K562 (cell line): ENCODE data around the gene PIGQ. TPM values are rescaled to one million over a fixed set of nuclear protein-coding genes. Genes with fewer than 3 reads are reported as not detected.

Experiments used
- ATAC-seq: fragments of 200-7000 bp; cut with Tn5 transposase; 3 replicates; pipeline ENCODE4 v1.9.1; 2020; ENCODE audit warnings: moderate library complexity
- BruUV-seq: library from RNA; stranded (reverse); fragments of 400-500 nt; replicated peaks from 2 replicates; lab custom pipeline; 2021; lab: Mats Ljungman, UMichigan
- CTCF ChIA-PET: fragments of 300-600 bp; formaldehyde crosslinking; extraction: SDS; loops from one replicate; lab custom pipeline; 2021; ENCODE audit warnings: low intra/inter-chr PET ratio; lab: Yijun Ruan, JAX
- POLR2A ChIA-PET: fragments of 300-600, 350-650 bp; sonication (Branson Sonifier 250); formaldehyde crosslinking; extraction: SDS; loops from one replicate; lab custom pipeline; 2021; ENCODE audit warnings: antibody characterized with exemption, inconsistent platforms; lab: Yijun Ruan, JAX
- DNase-seq, 4 experiments: peaks; one replicate each; pipeline versions ENCODE4 v3.0.0 to v3.0.0-alpha.2; 2011 to 2018; ENCODE audit warnings: low spot score in 3 of 4, mixed read lengths in 3 of 4; ENCODE audit errors: extremely low read depth in 1 of 4
- FAIRE-seq: peaks from 2 replicates; lab custom pipeline; 2011; peaks lifted over from hg19 to GRCh38; lab: Jason Lieb, UNC
- H2AFZ ChIP-seq: 2 replicates; pipeline ENCODE4 v1.6.0; 2011; ENCODE audit warnings: low read depth, low read length, control low read depth, inconsistent platforms
- H3K27ac ChIP-seq: fragments of 200-600 bp; 3 replicates; pipeline ENCODE4 v1.8.0; 2011; ENCODE audit warnings: low read depth, mild to moderate bottlenecking, control low read depth, inconsistent platforms, low read length, moderate library complexity, mixed read lengths; ENCODE audit errors: extremely low read depth
- H3K27me3 ChIP-seq, 2 experiments: fragments of 300-600 bp in 1 of 2; 2 replicates in 1 of 2; 3 replicates in 1 of 2; pipeline versions ENCODE4 v1.6.0 to v1.8.0; 2011; ENCODE audit warnings: inconsistent platforms in 2 of 2, low read length in 2 of 2, mild to moderate bottlenecking in 1 of 2, mixed read lengths in 1 of 2, moderate library complexity in 1 of 2; ENCODE audit not compliant: control insufficient read depth in 2 of 2, insufficient read depth in 2 of 2
- H3K36me3 ChIP-seq: fragments of 300-600 bp; 3 replicates; pipeline ENCODE4 v1.8.0; 2011; ENCODE audit warnings: mild to moderate bottlenecking, low read length, inconsistent platforms; ENCODE audit not compliant: control insufficient read depth, insufficient read depth
- H3K4me1 ChIP-seq, 2 experiments: fragments of 200-600 bp in 1 of 2; replicated peaks in 1 of 2; 2 replicates in 1 of 2; 3 replicates in 1 of 2; pipeline versions ENCODE4 v1.5.1 to v1.8.0; 2011; ENCODE audit warnings: inconsistent platforms in 2 of 2, low read length in 2 of 2, mild to moderate bottlenecking in 1 of 2, mixed read lengths in 1 of 2, moderate library complexity in 1 of 2; ENCODE audit not compliant: control insufficient read depth in 2 of 2, insufficient read depth in 2 of 2
- H3K4me2 ChIP-seq: 2 replicates; pipeline ENCODE4 v1.6.1; 2011; ENCODE audit warnings: low read length, control low read depth, inconsistent platforms, mixed read lengths; ENCODE audit not compliant: insufficient read depth
- H3K4me3 ChIP-seq: fragments of 200-600 bp; sonication (generic), shearing (Covaris generic); 2 replicates; pipeline ENCODE4 v1.5.1; 2016; ENCODE audit warnings: control low read depth, inconsistent platforms
- H3K79me2 ChIP-seq: fragments of 200-600 bp; 3 replicates; pipeline ENCODE4 v1.8.0; 2011; ENCODE audit warnings: low read length, inconsistent platforms; ENCODE audit not compliant: control insufficient read depth, insufficient read depth
- H3K9ac ChIP-seq, 2 experiments: 2 replicates each; pipeline versions ENCODE4 v1.6.0 to v1.6.1; 2011; ENCODE audit warnings: low read depth in 2 of 2, low read length in 2 of 2, control low read depth in 1 of 2, inconsistent platforms in 1 of 2, mild to moderate bottlenecking in 1 of 2, mixed read lengths in 1 of 2; ENCODE audit not compliant: insufficient read depth in 1 of 2
- H3K9me1 ChIP-seq: one replicate; pipeline ENCODE4 v1.6.0; 2011; ENCODE audit warnings: inconsistent platforms, mild to moderate bottlenecking, low read length, moderate library complexity; ENCODE audit not compliant: control insufficient read depth, insufficient read depth
- H3K9me3 ChIP-seq: replicated peaks from 2 replicates; pipeline ENCODE4 v1.5.1; 2011; ENCODE audit warnings: low read depth, low read length, inconsistent platforms; ENCODE audit not compliant: control insufficient read depth, insufficient read depth
- H4K20me1 ChIP-seq: replicated peaks from 2 replicates; pipeline ENCODE4 v1.6.1; 2011; ENCODE audit warnings: low read length, inconsistent platforms, mixed read lengths; ENCODE audit not compliant: control insufficient read depth, insufficient read depth
- EZH2 ChIP-seq: IDR thresholded peaks from 2 replicates; pipeline ENCODE4 v1.6.1; 2012; ENCODE audit warnings: low read depth, mild to moderate bottlenecking, inconsistent platforms, low read length, borderline replicate concordance
- MEF2A ChIP-seq: IDR thresholded peaks from 2 replicates; pipeline ENCODE4 v1.6.1; 2011; ENCODE audit warnings: low read depth, mild to moderate bottlenecking, low read length, moderate library complexity; ENCODE audit not compliant: control insufficient read depth
- SMARCE1 ChIP-seq: fragments of 450-650 bp; IDR thresholded peaks from 2 replicates; pipeline ENCODE4 v1.7.1; 2016; ENCODE audit warnings: mild to moderate bottlenecking
- SRF ChIP-seq, 2 experiments: fragments of 250-450, 450-650 bp in 1 of 2; sonication (Bioruptor Pico) in 1 of 2; sonication (generic) in 1 of 2; formaldehyde crosslinking; IDR thresholded peaks; 2 replicates each; pipeline versions ENCODE4 v1.5.0 to v1.5.1; 2020 to 2022; ENCODE audit warnings: mild to moderate bottlenecking in 1 of 2, missing genetic modification reagents in 1 of 2
- U2AF2 ChIP-seq: fragments of 200-400 bp; formaldehyde crosslinking; optimal IDR thresholded peaks from 2 replicates; pipeline ENCODE3; 2017; ENCODE audit warnings: low read depth, mild to moderate bottlenecking, low read length
- ZNF217 ChIP-seq: sonication (generic); formaldehyde crosslinking; IDR thresholded peaks from 2 replicates; pipeline ENCODE4 v1.8.0; 2022; ENCODE audit warnings: mild to moderate bottlenecking, missing genetic modification reagents
- ZNF445 ChIP-seq: fragments of 250-450 bp; sonication (Bioruptor Pico); IDR thresholded peaks from 2 replicates; pipeline ENCODE4 v1.4.0; 2020; ENCODE audit warnings: low read depth, mild to moderate bottlenecking, moderate library complexity
- WGBS: fragments of 100-300 bp; shearing (Covaris generic); methylation state at CpG from one replicate; pipeline ENCODE4 v1.1.6; 2016; ENCODE audit warnings: low coverage, mixed read lengths; ENCODE audit not compliant: insufficient coverage; ENCODE audit errors: missing lambda C conversion rate; 5-methylcytosine and 5-hydroxymethylcytosine counted together
- in situ Hi-C: fragments of 300-500 bp; cut with MboI; formaldehyde crosslinking; loops from 4 replicates; pipeline ENCODE4 v1.15.0; 2018; ENCODE audit warnings: inconsistent platforms, mixed read lengths
- intact Hi-C: fragments of 100-400 bp; cut with micrococcal nuclease; formaldehyde crosslinking; loops from 2 replicates; pipeline ENCODE4 v1.14.2; 2022
- polyA plus RNA-seq, 8 experiments: library from polyadenylated mRNA; depleted of rRNA in 4 of 8; stranded (reverse) in 5 of 8; unstranded in 3 of 8; fragments of >200 nt; fragmentation: Nextera tagmentation in 2 of 8; fragmentation: Illumina TruSeq in 1 of 8; extraction: Ambion mirVana in 2 of 8; extraction: Trizol in 1 of 8; gene quantifications; 2 replicates each; pipeline versions ENCODE4 v1.2.1 to v1.2.3, GENCODE V29; 2011 to 2014; ENCODE audit warnings: inconsistent platforms in 1 of 8, missing spikeins in 1 of 8
- total RNA-seq, 7 experiments: library from RNA; depleted of rRNA in 6 of 7; stranded (reverse); fragments of >200 nt in 6 of 7; fragmentation: Illumina TruSeq in 2 of 7; extraction: Trizol in 2 of 7; gene quantifications; 2 replicates each; pipeline versions ENCODE4 v1.2.1 to v1.2.3, GENCODE V29; 2011 to 2021; ENCODE audit warnings: low replicate concordance in 1 of 7
- TF ChIP-seq, protein P1 (sequence below): fragments of 200-800 bp; sonication (Bioruptor generic); IDR thresholded peaks from 2 replicates; pipeline ENCODE4 v1.6.1; 2016; ENCODE audit warnings: missing genetic modification characterization, missing compliant biosample characterization

PIGQ gene
- total and polyA plus RNA-seq, 9 of the 15 experiments (the other 6 are each of a cell fraction or from before 2014, with no cell fraction given): 0.20 to 49.6 (median 11.7) TPM

DNA sequence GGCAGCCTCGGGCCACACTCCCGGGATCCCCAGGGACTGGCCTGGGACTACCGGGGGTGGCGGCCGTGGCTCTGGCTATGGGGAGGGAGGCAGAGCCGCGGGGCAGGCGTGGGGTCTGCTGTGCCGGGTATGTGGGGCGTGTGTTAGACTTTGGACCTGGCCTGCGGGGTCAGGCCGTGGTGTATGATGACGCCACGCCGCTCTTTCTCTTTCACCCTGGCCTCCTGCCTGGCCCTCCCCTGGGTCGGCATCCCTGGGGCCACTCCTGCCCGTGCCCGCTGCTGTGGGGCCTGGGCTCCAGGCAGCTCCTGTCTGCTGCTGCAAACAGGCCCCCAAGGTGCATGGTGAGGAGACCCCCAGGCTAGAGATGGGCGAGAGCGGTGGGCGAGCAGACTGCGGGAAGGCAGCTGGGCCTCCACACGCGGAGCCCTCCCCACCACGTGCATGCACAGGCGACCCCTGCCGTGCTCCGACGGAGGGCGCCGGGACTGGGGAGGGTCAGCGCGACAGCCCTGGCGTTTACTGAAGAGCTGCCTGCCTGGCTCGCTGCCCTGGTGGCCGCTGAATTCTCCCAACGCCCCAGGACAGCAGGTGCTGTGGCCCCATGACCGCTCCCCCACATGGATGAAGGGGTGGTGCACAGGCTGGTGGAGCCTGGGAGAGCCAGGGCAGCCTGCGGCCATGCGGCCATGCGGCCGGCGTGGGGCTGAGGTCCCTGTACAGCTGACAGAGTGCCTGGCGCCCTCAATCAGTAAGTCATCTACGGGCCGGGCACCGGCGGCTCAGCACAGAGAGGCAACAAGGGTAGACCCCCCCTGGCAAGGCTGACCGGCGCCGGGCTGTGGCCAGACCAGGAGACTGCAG lies 26.2 kb upstream of the PIGQ start:
- H4K20me1 ChIP-seq: 0 out of 2 replicates have a peak, but pooled peaks cover 7% of the 10 kb centered on the region
- H3K79me2 ChIP-seq: peaks cover 88% of the 10 kb centered on the region

More for the DNA sequence above, 26.2 kb upstream of the PIGQ start:
- no peak for ATAC-seq
- TF ChIP-seq MEF2A (no peak), ZNF217 (CRISPR knock-in tag) (no peak), U2AF2 (no peak), EZH2 (no peak), ZNF445 (CRISPR knock-in tag) (no peak), SRF (CRISPR knock-in tag; IDR thresholded peaks at IDR 0.05) (no peak), SMARCE1 (no peak)
- TF ChIP-seq, protein P1, sequence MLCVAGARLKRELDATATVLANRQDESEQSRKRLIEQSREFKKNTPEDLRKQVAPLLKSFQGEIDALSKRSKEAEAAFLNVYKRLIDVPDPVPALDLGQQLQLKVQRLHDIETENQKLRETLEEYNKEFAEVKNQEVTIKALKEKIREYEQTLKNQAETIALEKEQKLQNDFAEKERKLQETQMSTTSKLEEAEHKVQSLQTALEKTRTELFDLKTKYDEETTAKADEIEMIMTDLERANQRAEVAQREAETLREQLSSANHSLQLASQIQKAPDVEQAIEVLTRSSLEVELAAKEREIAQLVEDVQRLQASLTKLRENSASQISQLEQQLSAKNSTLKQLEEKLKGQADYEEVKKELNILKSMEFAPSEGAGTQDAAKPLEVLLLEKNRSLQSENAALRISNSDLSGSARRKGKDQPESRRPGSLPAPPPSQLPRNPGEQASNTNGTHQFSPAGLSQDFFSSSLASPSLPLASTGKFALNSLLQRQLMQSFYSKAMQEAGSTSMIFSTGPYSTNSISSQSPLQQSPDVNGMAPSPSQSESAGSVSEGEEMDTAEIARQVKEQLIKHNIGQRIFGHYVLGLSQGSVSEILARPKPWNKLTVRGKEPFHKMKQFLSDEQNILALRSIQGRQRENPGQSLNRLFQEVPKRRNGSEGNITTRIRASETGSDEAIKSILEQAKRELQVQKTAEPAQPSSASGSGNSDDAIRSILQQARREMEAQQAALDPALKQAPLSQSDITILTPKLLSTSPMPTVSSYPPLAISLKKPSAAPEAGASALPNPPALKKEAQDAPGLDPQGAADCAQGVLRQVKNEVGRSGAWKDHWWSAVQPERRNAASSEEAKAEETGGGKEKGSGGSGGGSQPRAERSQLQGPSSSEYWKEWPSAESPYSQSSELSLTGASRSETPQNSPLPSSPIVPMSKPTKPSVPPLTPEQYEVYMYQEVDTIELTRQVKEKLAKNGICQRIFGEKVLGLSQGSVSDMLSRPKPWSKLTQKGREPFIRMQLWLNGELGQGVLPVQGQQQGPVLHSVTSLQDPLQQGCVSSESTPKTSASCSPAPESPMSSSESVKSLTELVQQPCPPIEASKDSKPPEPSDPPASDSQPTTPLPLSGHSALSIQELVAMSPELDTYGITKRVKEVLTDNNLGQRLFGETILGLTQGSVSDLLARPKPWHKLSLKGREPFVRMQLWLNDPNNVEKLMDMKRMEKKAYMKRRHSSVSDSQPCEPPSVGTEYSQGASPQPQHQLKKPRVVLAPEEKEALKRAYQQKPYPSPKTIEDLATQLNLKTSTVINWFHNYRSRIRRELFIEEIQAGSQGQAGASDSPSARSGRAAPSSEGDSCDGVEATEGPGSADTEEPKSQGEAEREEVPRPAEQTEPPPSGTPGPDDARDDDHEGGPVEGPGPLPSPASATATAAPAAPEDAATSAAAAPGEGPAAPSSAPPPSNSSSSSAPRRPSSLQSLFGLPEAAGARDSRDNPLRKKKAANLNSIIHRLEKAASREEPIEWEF (CRISPR knock-in tag): no peak
- TF ChIP-seq, all 486 proteins: peak for 0
- DNase-seq (no peak), FAIRE-seq (no peak)
- Histone ChIP-seq H3K4me3 (no peak overlapping the region), H3K27ac (no peak overlapping the region), H2AFZ (no peak overlapping the region), H3K9me3 (no peaks in the 10 kb centered on the region), H3K27me3 (no peaks in the 10 kb centered on the region), H3K9me1 (peaks cover 4% of the 10 kb centered on the region), H3K4me1 (peaks cover 0 to 73% of the 10 kb centered on the region in 2 experiments; a peak in 3 of 5 replicates), H3K4me2 (no peak overlapping the region), H3K36me3 (peaks cover 67% of the 10 kb centered on the region; the same call in 1 of the 3 replicates), H3K9ac (peak overlapping the region in 1 of 2 experiments; percentile 36; a peak in 2 of 4 replicates)
- intact Hi-C loops (no loop called here), in situ Hi-C loops (no loop called here)
- ChIA-PET POLR2A (interaction anchor here (0.9 to 1.0 kb wide), 2 partner anchors 9 to 15 kb away, joined by 3 read pairs; no protein-coding TSS in a partner anchor), CTCF (no interaction called here)
- BruUV-seq: no TSS peak
- 96% methylated on average over 34 of the region's 51 CpGs for WGBS
